SK-N-SH (cell line): ENCODE data around the gene NDUFB8. TPM values are rescaled to one million over a fixed set of nuclear protein-coding genes. Genes with fewer than 3 reads are reported as not detected.

Source experiments
- CTCF ChIA-PET: fragments of 300-600, 350-600 bp; formaldehyde crosslinking; extraction: SDS; loops from one replicate; lab custom pipeline; 2021; lab: Yijun Ruan, JAX
- POLR2A ChIA-PET: fragments of 350-600 bp; sonication (Branson Sonifier 250); formaldehyde crosslinking; extraction: SDS; loops from one replicate; lab custom pipeline; 2020; ENCODE audit warnings: antibody characterized with exemption, inconsistent platforms; lab: Yijun Ruan, JAX
- DNase-seq: peaks from one replicate; pipeline ENCODE4 v3.0.0; 2012
- H2AFZ ChIP-seq: fragments of 200-600 bp; sonication (generic); 2 replicates; pipeline ENCODE4 v1.8.1; 2016; ENCODE audit warnings: antibody characterized with exemption, mild to moderate bottlenecking, low read depth
- H3F3A ChIP-seq: fragments of 200-600 bp; sonication (generic); replicated peaks from 2 replicates; pipeline ENCODE3; 2016; ENCODE audit warnings: antibody characterized with exemption, mild to moderate bottlenecking; ENCODE audit not compliant: insufficient read depth
- H3K27ac ChIP-seq, 2 experiments: fragments of 200-500 bp in 1 of 2; fragments of 200-600 bp in 1 of 2; sonication (Bioruptor generic) in 1 of 2; sonication (generic), shearing (Covaris generic) in 1 of 2; 2 replicates each; pipeline versions ENCODE4 v1.5.1 to v1.6.1; 2014 to 2016; ENCODE audit warnings: low read depth in 2 of 2, inconsistent platforms in 1 of 2, low read length in 1 of 2, mild to moderate bottlenecking in 1 of 2, mixed read lengths in 1 of 2
- H3K27me3 ChIP-seq: fragments of 200-600 bp; sonication (generic), shearing (Covaris generic); 2 replicates; pipeline ENCODE4 v1.6.1; 2016; ENCODE audit warnings: mixed run types; ENCODE audit not compliant: insufficient read depth
- H3K36me3 ChIP-seq, 2 experiments: fragments of 200-500 bp in 1 of 2; fragments of 200-600 bp in 1 of 2; sonication (Bioruptor generic) in 1 of 2; sonication (generic) in 1 of 2; replicated peaks in 1 of 2; 2 replicates each; pipeline versions ENCODE3 to v1.5.1; 2014 to 2016; ENCODE audit warnings: low read length in 1 of 2, mild to moderate bottlenecking in 1 of 2; ENCODE audit not compliant: insufficient read depth in 2 of 2, control insufficient read depth in 1 of 2
- H3K4me1 ChIP-seq, 2 experiments: fragments of 200-500 bp in 1 of 2; fragments of 200-600 bp in 1 of 2; sonication (Bioruptor generic) in 1 of 2; sonication (generic), shearing (Covaris generic) in 1 of 2; 2 replicates each; pipeline versions ENCODE4 v1.5.1 to v1.6.1; 2014 to 2016; ENCODE audit warnings: low read depth in 1 of 2, low read length in 1 of 2, mixed run types in 1 of 2; ENCODE audit not compliant: insufficient read depth in 2 of 2, control insufficient read depth in 1 of 2
- H3K4me2 ChIP-seq: fragments of 200-600 bp; sonication (generic), shearing (Covaris generic); 2 replicates; pipeline ENCODE4 v1.6.1; 2017; ENCODE audit warnings: mixed run types
- H3K4me3 ChIP-seq, 2 experiments: fragments of 200-500 bp in 1 of 2; fragments of 200-600 bp in 1 of 2; sonication (Bioruptor generic) in 1 of 2; sonication (generic), shearing (Covaris generic) in 1 of 2; 2 replicates each; pipeline versions ENCODE4 v1.5.1 to v1.8.1; 2014 to 2016; ENCODE audit warnings: low read depth in 2 of 2, inconsistent platforms in 1 of 2, low read length in 1 of 2, mild to moderate bottlenecking in 1 of 2, mixed read lengths in 1 of 2, moderate library complexity in 1 of 2
- H3K79me2 ChIP-seq: fragments of 200-600 bp; sonication (generic); 2 replicates; pipeline ENCODE4 v1.8.1; 2017; ENCODE audit warnings: mild to moderate bottlenecking; ENCODE audit not compliant: insufficient read depth
- H3K9ac ChIP-seq: fragments of 200-600 bp; sonication (generic); 2 replicates; pipeline ENCODE4 v1.6.1; 2017; ENCODE audit warnings: mixed run types
- H3K9me2 ChIP-seq: fragments of 200-600 bp; sonication (generic); 2 replicates; pipeline ENCODE4 v1.6.1; 2017; ENCODE audit warnings: mixed run types
- H3K9me3 ChIP-seq: fragments of 200-600 bp; sonication (generic); 2 replicates; pipeline ENCODE4 v1.6.1; 2017; ENCODE audit warnings: mixed run types, mild to moderate bottlenecking, moderate library complexity
- H4K20me1 ChIP-seq: fragments of 200-600 bp; sonication (generic); 2 replicates; pipeline ENCODE4 v1.6.1; 2017; ENCODE audit warnings: mild to moderate bottlenecking, mixed run types; ENCODE audit not compliant: insufficient read depth
- CHD2 ChIP-seq: fragments of 150-350 bp; IDR thresholded peaks from 2 replicates; pipeline ENCODE4 v1.6.1; 2018; ENCODE audit warnings: low read length; ENCODE audit not compliant: partially characterized antibody
- CTCF ChIP-seq: fragments of 200-600 bp; sonication (generic); IDR thresholded peaks from 2 replicates; pipeline ENCODE4 v1.6.1; 2017; ENCODE audit warnings: antibody characterized with exemption, mild to moderate bottlenecking, moderate library complexity
- EP300 ChIP-seq, 2 experiments: IDR thresholded peaks; 2 replicates each; pipeline versions ENCODE4 v1.4.0 to v1.6.1; 2012; ENCODE audit warnings: borderline replicate concordance in 1 of 2, low read depth in 1 of 2, low read length in 1 of 2
- FOXM1 ChIP-seq: IDR thresholded peaks from 2 replicates; pipeline ENCODE4 v1.4.0; 2012; ENCODE audit warnings: low read depth, mild to moderate bottlenecking
- GATA2 ChIP-seq: sonication (generic); formaldehyde crosslinking; IDR thresholded peaks from 2 replicates; pipeline ENCODE4 v1.5.0; 2020; ENCODE audit warnings: mild to moderate bottlenecking, missing genetic modification reagents
- IRF3 ChIP-seq: fragments of 150-350 bp; IDR thresholded peaks from 2 replicates; pipeline ENCODE4 v1.6.1; 2016; ENCODE audit warnings: mild to moderate bottlenecking, low read depth, low read length
- JUND ChIP-seq: IDR thresholded peaks from 2 replicates; pipeline ENCODE4 v1.4.0; 2012
- MEF2A ChIP-seq: IDR thresholded peaks from 2 replicates; pipeline ENCODE4 v1.4.0; 2012; ENCODE audit warnings: low read depth, borderline replicate concordance
- NFIC ChIP-seq: IDR thresholded peaks from 2 replicates; pipeline ENCODE4 v1.4.0; 2012; ENCODE audit warnings: borderline replicate concordance
- NRF1 ChIP-seq: IDR thresholded peaks from 2 replicates; pipeline ENCODE4 v1.6.1; 2012; ENCODE audit warnings: low read depth, mild to moderate bottlenecking, low read length
- PBX3 ChIP-seq: IDR thresholded peaks from 2 replicates; pipeline ENCODE4; 2012
- POLR2AphosphoS5 ChIP-seq: IDR thresholded peaks from 2 replicates; pipeline ENCODE4 v1.6.1; 2012; ENCODE audit warnings: low read depth, low read length
- REST ChIP-seq: IDR thresholded peaks from 2 replicates; pipeline ENCODE4 v1.6.1; 2012; ENCODE audit warnings: mild to moderate bottlenecking, low read depth, low read length, moderate library complexity
- RFX5 ChIP-seq: IDR thresholded peaks from 2 replicates; pipeline ENCODE4 v1.6.1; 2012; ENCODE audit warnings: mild to moderate bottlenecking, improper control_type of control experiment, low read length
- RXRA ChIP-seq: IDR thresholded peaks from 2 replicates; pipeline ENCODE4 v1.4.0; 2012; ENCODE audit warnings: low read depth, mild to moderate bottlenecking, borderline replicate concordance
- SIN3A ChIP-seq: IDR thresholded peaks from 2 replicates; pipeline ENCODE4 v1.6.1; 2012; ENCODE audit warnings: low read depth, mild to moderate bottlenecking, low read length, moderate library complexity, borderline replicate concordance
- TAF1 ChIP-seq: IDR thresholded peaks from 2 replicates; pipeline ENCODE4 v1.6.1; 2012; ENCODE audit warnings: low read depth, mild to moderate bottlenecking, low read length, moderate library complexity, borderline replicate concordance
- TCF12 ChIP-seq: IDR thresholded peaks from 2 replicates; pipeline ENCODE4 v1.4.0; 2012
- YY1 ChIP-seq: IDR thresholded peaks from 2 replicates; pipeline ENCODE4 v1.4.0; 2012; ENCODE audit warnings: low read depth, mild to moderate bottlenecking
- WGBS: methylation state at CpG from one replicate; pipeline ENCODE4 v1.1.6; 2017; ENCODE audit warnings: low lambda C conversion rate; 5-methylcytosine and 5-hydroxymethylcytosine counted together
- polyA plus RNA-seq, 3 experiments: library from polyadenylated mRNA; depleted of rRNA; stranded (reverse); fragments of >200 nt; gene quantifications; 2 replicates each; pipeline ENCODE4 v1.2.3, GENCODE V29; 2012

Gene NDUFB8
- polyA plus RNA-seq, 1 of the 3 experiments (the other 2 are of a cell fraction) = 368 TPM

GRCh38 chr10:100485801-100486495 lies 43.7 kb downstream of the NDUFB8 start:
- no peaks in the 10 kb centered on the region for H3K27me3 ChIP-seq
- no peaks in the 10 kb centered on the region for H3K9me2 ChIP-seq
- POLR2A ChIA-PET = no interaction called here
- no peak for DNase-seq
- H3F3A ChIP-seq = no peaks in the 10 kb centered on the region
- TF ChIP-seq CTCF (no peak), REST (no peak), PBX3 (no peak), CHD2 (no peak), FOXM1 (no peak), TCF12 (no peak), RXRA (no peak), YY1 (no peak), JUND (no peak), EP300 (IDR thresholded peaks at IDR 0.05; ENCODE audit: borderline replicate concordance in 1 of 2, low read depth in 1 of 2, low read length in 1 of 2) (no peak), POLR2AphosphoS5 (no peak), SIN3A (no peak), MEF2A (no peak), RFX5 (no peak), IRF3 (no peak), TAF1 (no peak), GATA2 (CRISPR knock-in tag) (no peak), NRF1 (no peak), NFIC (no peak)
- WGBS = 85% methylated on average over 10 of the region's 10 CpGs
- no peak overlapping the region for H2AFZ ChIP-seq
- peaks cover 0 to 13% of the 10 kb centered on the region in 2 experiments; a peak in 1 of 4 replicates for H3K4me1 ChIP-seq
- no peaks in the 10 kb centered on the region for H3K9me3 ChIP-seq
- no peak overlapping the region for H3K4me2 ChIP-seq
- CTCF ChIA-PET = interaction anchor here (0.8 to 10.3 kb wide), 6 partner anchors 24 to 147 kb away, joined by 3 to 150 read pairs (median 24); no protein-coding TSS in a partner anchor
- no peak overlapping the region for H3K27ac ChIP-seq
- no peak overlapping the region for H3K9ac ChIP-seq
- no peaks in the 10 kb centered on the region for H4K20me1 ChIP-seq
- no peaks in the 10 kb centered on the region for H3K79me2 ChIP-seq
- peaks cover 0 to 6% of the 10 kb centered on the region in 2 experiments for H3K36me3 ChIP-seq
- no peak overlapping the region for H3K4me3 ChIP-seq
